Colon (tissue), 2 donors: Measurements from ENCODE around the gene PRCC.
"Not testable (repeated sequence)": the region's sequence is repeated elsewhere in the genome, so short reads cannot be mapped to it uniquely, and the experiment has no call there.

Source experiments
- FAIRE-seq: peaks from 2 replicates; lab custom pipeline; 2012; peaks lifted over from hg19 to GRCh38; lab: Jason Lieb, UNC
- donor health status: control.
- donor health status: control.

PRCC gene

DNA sequence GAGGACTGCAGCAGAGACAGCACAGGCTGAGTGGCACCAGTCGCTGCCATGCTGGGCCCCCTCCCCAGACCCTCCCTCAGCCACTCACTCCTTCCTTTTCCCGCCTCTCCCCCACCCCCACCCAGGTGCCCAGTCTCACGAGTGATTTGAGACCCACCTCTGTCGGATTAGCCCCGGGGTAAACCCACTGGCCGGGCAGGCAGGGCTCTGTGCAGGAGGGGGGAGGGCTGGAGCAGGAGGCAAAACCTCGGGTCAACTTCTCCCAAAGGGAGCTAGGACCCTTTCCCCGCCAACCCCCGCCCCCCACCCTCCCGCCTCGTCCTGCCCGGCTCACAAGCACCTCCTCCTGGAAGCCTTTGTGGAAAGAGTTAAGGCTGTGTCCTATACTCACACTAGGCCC lies 23.0 kb upstream of the PRCC start:
- FAIRE-seq, result no peak

DNA sequence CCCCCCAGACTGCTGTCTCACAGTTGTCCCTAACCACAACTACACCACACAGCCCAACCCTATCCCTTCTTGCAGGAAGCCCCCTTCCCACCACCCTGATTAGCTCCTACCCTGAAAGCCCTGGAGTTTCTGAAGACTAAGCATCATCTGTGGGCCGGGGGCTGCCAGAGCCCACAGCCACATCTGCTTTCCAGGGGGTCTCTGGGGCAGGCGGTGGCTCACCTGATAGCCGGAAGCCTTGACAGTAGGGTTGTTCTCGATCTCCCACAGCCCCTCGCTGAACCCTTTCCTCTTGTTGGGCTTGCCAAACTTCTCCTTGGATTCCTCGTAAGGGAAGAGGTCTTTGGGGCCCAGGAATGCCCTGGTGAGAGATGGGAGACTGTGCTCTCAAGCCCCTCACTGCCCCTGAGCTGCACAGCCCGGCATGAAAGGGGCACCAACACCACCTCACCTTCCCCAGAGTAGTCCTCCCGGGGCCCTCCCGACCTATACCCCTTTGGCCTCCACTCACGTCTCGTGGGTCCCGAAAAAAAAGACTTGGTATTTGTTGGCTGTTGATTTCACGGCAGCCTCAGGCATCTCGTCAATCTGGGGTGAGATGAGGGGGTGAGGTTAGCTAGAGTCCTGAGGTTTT lies 22.4 kb upstream of the PRCC start:
- FAIRE-seq, result no peak

DNA sequence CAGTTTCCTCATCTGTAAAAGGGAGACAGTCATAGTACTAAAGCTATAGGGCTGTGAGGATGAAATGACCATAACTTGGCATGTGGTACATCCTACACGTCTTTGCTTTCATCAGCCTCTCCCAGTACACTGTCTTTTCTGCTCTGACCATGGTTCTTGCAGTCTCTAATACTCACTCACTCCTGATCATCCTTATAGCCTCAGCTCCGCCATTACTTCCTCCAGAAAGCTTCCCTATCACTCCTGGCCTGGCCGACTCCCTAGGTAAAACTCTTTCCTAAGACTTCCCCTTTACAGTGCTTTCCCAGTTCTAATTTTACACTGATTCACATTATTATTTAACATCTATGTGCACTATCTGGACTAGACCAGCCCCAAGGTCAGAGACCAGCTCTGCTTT lies 21.5 kb upstream of the PRCC start:
- FAIRE-seq, result no peak

DNA sequence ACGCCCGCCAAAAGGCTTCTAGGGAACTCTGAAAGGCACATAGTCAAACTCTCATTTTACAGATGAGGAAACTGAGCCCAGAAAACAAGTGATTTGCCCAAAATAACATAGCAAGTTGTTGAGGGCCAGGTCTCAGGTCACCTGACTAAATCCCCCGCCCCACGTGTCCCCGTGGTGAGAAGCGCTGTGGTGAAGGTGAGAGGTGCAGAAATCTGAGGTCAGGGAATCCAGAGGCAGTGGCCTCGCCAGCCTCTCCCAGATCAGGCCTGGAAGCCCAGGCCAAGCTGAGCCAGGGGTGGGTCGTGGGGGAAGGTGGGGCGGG lies 21.0 kb upstream of the PRCC start:
- FAIRE-seq, result no peak

DNA sequence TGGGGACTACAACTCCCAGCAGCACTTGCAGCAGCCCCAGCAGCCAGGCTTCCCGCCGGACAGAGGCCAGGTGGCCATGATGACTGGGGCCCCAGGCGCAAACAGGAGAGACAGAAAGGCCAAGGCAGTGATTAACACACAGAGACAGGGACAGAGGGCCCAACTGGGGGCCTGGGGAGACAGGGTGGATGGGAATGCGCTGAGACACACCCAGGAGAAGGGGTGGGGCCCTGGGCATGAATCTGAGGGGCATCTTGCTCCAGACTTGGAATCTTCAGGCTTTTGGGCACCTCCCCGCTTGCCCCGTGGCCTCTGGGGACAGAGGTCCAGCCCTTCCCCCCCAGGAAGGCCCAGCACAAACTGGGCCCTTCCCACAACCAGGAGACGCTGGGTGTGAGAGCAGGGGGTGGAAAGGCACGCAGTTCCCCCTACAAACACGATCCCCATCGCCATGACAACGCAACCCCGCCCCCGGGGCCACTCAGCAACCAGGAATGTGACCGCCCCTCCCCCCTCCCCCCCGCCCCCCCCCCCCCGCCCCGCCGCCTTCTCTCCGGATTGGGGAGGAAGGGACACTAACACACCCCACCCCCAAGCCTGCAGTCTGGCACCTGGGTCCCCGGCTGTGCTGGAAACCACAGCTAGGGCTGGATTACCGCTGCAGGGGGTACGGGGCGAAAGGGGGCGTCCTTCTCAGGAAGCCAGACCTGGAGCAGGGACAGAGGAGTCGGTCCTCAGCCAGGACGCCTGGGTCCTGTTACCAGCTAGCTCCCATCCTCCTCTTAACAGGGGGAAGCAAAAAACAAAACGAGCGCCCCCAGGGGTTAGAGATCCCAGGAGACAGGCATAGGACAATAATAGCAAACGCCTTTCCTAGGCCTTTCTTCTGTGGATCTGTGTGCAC lies 20.4 kb upstream of the PRCC start:
- no peak for FAIRE-seq

DNA sequence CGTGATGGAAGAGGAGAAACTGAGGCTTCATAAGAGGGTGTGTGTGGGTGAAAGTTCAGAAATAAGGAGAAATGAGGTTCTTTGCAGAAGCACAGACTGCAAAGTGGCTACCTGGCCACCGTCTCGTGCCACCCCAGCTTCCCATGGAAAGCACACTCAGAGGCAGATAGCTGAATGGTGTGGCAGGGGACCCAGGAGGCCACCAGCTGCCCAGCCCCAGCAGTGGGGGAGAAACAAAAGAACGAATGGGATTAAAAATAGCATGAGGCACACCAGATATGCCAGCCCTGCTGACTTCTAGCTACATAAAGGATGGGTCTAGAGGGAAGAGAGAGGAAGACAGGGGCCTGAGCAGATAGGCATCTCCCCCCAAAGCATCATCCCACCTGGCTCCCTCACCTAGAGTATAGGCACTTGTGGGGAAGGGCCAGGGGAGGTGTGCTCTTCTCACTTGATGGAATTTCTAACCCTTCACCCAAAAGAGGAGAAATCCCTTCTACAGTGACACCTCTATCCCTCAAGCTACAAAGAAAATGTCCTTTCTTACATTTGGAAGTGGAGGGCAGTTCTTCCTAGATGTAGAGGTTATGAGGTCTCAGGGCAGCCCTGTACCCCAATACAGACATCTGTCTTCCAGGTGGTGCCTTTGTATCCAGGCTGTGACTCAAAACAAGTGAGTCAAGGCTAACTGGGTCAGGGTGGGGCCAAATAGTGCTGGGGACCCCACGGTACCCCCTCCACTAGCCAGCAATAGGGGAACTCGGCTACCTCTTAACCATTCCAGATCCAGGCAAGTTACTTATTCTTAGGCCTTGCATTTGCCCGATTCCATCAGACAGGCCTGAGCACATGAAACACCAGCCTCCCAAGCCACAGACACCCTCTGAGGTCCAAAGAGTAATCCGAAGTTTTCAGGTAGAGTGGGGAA lies 19.3 kb upstream of the PRCC start:
- no peak for FAIRE-seq

DNA sequence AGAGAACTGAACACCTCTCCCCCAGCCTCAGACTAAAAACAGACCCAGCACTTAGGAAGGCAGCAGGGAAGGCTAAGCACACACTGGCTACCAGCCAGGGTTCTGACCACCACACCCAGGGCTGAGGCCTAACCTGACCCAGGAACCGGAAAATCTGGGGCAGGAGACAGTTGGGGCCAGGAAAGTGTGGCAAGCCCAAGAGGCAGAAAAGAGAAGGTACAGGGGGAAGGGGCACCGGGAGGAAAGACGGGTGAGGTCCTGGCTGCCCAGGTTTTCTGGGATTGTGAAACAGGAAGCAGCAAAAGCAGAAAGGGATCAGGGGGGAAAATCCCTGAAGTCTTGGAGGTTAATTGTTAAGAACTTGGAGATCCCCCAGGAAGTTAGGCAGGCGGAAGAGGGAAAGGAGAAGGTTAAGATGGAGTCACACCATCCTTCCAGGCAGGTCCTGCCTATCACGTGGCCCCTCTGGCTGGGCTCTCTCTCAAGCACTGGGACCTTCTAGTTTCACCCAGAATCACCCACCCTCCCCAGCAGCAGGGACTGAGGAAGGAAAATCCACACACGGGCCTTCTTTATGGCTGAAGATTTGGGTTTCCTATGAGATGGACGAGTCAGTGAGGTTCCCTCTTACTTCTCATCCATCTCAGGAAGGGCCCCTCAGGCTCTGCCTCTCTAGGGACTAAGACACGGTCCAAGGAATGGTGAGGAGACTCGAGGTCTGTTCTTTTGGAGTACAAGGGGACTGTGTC lies 18.5 kb upstream of the PRCC start:
- no peak for FAIRE-seq

DNA sequence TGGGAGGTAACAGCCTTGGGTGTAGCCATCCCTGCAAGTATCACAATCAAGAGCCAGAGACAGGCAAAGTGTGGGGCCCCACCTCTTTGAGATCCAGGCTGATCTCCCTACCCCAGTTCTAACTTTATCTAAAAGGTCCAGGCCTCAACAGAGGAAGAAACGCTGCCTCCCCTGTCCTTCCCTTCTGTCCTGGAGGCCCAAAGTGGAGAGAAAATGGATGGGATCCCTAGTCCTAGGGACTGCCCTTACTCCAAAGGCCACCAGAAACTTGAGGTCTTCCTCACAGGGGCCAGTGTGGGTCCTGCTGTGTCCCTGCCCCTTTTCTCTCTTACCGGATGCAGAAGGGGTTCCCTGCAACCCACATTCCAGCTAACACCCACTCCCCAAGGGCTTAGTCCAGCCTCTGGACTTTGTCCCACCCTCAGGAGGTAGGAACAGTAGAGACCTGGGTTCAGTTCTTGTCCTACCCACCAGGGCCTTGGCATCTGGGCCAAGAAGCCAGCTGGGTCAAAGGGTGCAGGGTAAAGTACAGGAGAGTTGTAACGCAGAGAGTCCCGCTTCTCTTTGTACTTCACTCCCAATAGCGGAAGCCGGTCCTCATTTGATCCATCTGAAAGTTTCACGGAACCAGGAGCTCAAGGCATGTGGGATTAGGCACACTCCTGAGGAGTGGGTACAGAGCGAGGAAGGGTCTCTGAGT lies 17.8 kb upstream of the PRCC start:
- no peak for FAIRE-seq

DNA sequence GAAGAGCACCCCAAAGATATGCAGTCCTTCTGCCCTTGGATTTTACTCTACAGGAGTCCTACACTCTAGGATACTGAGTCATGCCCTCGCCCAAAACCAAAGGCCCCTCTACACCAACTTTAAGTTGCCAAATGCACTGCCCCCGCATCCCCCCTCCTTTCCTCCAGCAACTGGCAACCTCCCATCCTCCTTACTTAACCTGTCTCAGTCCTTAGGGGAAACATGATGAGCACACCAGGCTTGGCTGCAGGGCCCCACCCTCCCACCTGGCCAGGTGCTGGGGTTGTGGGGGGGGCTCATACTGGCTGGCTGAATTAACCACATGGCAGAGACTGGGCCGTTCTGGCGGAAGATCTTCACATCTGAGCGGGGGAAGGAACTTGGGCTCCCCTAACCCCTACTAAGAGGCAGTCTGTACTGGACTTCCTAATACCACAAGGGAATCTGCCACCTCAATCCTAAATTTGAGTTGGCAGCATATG lies 17.1 kb upstream of the PRCC start:
- FAIRE-seq, result no peak

DNA sequence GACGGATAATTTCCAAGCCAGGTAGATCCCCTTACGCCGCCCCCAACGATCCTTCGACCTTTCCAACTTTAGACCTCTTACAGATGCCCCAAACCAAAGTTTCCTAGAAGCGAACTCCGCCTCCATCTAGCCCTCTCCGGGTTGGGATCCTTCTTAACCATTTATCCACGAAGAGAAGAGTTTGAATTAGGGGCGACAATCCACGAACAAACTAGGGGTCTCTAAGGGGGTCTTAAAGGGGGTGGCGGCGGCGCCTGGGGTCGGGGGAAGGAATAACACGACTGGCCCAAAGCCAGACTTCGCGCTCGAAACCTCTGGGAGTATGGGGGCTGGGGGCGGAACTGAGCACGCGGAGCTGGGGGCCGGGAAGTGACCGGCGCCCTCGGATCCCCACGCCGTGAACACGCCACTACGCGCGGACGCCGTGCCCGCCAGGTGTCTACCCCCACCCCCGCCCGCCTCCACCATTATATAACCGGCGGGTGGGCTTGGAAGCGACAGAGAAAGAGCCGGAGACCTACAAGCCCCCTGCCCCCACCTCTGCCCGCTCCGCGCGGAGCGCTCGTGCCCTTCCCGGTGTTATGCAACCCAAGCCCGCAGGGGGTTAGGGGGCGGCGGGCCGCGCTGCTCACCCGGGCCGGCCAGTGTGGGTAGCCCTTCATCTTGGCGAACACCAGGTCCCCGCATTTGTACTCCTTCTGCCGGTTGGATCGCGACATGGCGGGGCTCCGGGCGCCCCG lies 16.5 kb upstream of the PRCC start:
- no peak for FAIRE-seq

DNA sequence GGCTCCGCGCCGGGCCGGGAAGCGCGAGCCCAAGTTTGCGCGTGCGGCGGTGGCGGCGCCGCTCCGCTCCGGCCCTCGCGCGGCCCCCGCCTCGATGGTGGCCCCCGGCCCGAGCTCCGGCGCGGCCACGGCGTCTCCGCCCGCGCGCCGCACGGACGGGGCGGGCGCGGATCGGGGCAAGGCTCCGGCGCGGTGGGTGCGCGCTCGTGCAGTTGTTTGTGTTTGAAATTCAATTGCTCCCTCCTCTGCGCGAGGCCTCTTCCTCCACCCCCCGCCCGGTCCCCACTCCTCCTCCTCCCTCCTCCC lies 15.9 kb upstream of the PRCC start, which contains the start of gene HDGF:
TSS of gene HDGF (minus strand) at position 225 of the 306 bp plus-strand sequence. CDS start 246 bp downstream, outside the sequence.
- FAIRE-seq, result no peak

DNA sequence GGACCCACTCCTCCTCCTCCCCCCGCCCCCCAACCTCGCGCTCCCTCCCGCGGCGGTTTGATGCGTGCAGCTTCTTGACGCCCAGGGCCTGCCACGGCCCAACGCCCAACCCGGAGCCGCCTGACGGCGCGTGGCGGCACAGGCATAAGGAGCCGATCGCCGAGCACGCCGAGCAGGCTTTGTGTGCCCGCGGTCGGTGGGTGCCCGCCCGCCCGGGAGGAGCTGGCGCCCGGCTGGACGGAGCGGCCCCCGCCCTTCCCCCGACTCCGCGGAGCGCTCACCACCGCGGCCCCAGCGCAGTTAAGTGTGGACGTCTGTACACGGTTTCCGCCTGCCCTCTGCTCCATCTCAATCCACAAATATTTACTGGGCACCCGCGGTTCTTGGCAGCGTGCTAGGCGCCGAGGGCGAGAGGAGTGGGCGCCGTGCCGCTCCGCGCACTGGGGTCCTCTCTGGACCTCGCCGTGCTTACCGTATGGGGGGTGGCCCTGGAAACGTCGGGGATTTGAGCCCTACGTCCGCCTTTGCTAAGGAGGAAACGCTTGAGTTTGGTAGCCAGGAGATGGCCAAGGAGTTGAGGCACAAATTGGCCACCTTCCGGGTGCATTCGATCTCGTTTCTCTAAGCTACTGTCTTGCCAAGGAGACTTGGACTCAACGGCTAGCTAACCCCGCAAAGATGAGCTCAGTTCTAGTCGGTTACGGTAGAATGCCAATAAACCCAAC lies 15.4 kb upstream of the PRCC start:
- FAIRE-seq, result no peak

DNA sequence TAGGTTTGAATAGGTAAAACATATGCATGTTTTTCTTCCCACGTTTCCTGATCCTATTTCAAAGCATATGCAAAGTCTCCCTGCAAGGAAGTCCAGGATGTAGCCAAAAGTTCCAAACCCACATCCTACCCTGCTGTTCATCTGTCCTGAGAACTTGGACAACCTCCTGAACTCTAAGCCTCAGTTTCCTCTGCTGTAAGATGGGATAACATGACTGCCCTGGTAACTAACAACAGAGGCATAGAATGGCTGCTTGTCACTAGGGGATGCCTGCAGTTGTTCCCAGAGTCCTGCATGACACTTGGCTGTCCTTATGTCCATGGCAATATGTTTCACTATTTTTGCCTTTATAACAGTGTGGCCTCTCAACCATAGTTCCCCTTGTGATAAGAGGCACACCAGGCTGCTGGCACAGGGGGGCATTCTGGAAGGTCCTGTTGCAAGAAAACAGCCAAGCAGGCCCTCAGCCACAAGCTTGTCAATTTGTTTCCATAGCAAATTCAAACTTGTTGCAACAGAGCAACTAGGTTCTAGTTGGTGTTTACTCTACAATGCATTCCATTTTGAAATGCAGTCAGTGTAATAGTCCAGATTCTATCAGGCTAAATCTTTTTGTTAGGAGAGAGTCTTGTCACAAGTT lies 14.4 kb upstream of the PRCC start:
- FAIRE-seq, result no peak

DNA sequence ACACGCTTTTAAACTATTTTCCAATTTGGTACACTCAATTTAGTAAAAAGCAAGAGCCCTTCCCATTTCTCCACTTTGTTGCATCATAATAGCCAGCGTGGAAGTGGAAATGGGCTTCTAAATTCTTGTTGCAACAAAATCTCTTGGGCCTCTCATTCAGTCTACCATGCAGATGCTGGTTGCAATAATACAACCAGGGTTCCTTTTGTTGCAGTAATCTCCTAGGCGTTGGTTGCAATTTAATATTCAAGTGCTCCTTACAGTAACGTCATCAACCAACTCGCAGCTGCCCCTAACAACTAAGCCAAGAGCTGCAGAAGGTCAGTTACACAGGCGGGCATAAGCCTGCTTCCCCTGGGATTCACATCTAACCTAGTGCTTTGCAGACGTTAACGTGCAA lies 13.1 kb upstream of the PRCC start:
- FAIRE-seq, result no peak

DNA sequence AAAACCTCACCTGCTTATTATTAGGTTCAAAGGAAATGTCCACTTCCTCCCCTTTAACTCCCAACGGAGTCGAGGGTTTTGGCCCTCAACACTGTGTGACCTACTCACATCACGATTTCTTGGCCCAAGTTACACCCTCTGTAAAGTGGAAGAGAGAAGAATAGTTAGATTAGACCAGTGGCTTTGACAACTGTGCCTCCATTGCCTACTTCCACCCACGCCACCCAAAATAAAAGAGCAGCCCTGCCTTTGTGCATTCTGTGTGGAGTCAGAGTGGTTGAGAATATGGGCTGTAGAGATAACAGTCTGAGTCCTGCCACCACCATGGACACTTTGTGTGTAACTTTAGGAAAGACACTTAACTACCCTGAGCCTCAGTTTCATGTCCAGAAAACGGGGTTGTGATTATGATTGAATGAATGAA lies 11.8 kb upstream of the PRCC start:
- FAIRE-seq, result no peak

DNA sequence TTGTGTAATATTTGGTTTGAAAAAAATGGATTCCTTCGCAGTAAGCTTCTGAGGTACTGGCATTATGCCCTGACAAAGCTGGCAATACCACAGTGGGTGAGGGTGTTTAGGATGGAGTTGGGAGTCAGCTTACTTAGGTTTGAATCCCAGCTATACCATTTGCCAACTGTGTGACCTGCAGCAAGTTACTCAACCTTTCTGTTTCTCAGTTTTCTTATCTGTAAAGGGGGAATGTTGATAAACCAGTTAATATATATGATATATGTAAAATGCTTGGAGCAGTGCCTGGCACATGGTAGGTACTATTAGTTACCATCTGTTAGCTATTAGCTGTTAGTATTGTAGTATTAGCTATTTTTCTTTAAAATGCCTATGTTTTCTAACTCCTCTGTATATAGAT lies 11.0 kb upstream of the PRCC start:
- no peak for FAIRE-seq

DNA sequence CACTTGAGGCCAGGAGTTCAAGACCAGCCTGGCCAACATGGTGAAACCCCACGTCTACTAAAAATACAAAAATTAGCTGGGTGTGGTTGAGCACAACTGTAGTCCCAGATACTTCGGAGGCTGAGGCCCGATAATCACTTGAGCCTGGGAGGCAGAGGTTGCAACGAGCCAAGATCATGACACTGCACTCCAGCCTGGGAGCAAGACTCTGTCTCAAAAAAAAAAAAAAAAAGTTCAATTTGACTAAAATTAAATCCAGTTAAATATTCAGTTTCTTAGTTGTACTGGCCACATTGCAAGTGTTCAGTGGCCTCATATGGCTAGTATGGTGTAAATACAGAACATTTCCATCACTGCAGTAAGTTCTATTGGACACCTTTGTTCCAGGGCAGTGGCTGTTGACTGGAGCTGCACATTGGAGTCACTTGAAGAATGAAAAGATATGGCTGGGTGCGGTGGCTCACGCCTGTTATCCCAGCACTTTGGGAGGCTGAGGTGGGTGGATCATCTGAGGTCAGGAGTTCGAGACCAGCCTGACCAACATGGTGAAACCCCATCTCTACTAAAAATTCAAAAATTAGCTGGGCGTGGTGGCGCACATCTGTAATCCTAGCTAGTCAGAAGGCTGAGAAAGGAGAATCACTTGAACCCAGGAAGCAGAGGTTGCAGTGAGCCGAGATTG lies 9.6 kb upstream of the PRCC start:
- FAIRE-seq, result not testable (repeated sequence)

DNA sequence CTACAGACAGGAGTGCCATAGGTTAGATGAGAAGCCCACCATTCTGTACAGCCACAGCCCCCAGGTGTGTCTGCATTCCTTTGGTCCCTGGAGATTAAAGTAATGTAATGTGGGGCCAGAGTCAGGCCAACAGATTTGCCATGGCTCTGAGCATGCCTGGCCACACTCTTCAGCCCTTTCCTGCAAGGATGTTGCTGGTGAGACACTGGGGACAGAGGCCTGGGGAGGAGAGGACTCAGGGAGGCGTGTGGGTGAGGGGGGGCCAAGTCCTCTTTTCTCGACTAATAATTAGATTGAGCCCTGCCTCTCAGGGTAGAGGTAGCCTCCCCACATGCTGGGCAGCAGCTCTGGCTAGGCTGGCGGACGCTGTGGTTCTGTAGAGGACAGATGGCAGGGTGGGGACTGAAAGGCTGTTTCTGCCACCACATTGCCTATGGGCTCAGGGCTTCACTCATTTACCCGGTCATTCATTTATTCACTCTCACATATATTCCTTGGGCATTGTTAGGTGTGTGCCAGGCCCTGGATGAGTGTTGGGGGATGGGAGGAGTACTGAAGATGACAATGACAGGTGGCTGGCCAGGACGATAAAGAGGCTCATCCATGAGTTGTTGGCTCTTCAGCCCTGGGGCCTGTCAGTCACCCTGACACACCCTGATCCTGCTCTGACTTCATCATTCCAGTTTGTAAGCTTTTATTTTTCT lies 7.1 kb upstream of the PRCC start:
- no peak for FAIRE-seq
